ENCODE data around the gene KLHDC8A.
A peak's percentile ranks its signal among the peaks of the same experiment; 100 is the strongest.

KLHDC8A gene

GRCh38 chr1:205304695-205305070 lies 52.0 kb downstream of the KLHDC8A start:
- TF ChIP-seq CTCF (IDR thresholded peaks at IDR 0.05; ENCODE audit: low read depth, low read length) (no peak), EZH2phosphoT487 (IDR thresholded peaks at IDR 0.05; ENCODE audit: low read depth) (no peak)
- H3K27me3 ChIP-seq (ENCODE audit: low read depth, low read length), result no peaks in the 10 kb centered on the region

GRCh38 chr1:205304046-205304694 lies 52.6 kb downstream of the KLHDC8A start:
- H3K79me2 ChIP-seq (ENCODE audit: low read length), result no peaks in the 10 kb centered on the region; the same call in 1 of the 2 replicates
- H3K27me3 ChIP-seq (ENCODE audit: low read depth, low read length), result no peaks in the 10 kb centered on the region
- H3K4me3 ChIP-seq (ENCODE audit: low read length), result no peak overlapping the region
- no peak overlapping the region for H3K4me2 ChIP-seq (ENCODE audit: low read length)
- no peak overlapping the region for H2AFZ ChIP-seq (ENCODE audit: low read depth, low read length)
- no peak overlapping the region for H3K9ac ChIP-seq (ENCODE audit: low read length)
- H3K4me1 ChIP-seq (ENCODE audit: low read length), result peaks cover 29% of the 10 kb centered on the region
- peaks cover 35% of the 10 kb centered on the region; the same call in 1 of the 2 replicates for H4K20me1 ChIP-seq (ENCODE audit: insufficient read depth, low read length)
- peaks cover 68% of the 10 kb centered on the region for H3K36me3 ChIP-seq (replicated peaks; ENCODE audit: low read depth, low read length)
- no peak for TF ChIP-seq CTCF (IDR thresholded peaks at IDR 0.05; ENCODE audit: low read depth, low read length)
- TF ChIP-seq EZH2phosphoT487 (IDR thresholded peaks at IDR 0.05; ENCODE audit: low read depth), result no peak
- H3K27ac ChIP-seq (ENCODE audit: low read length), result no peak overlapping the region
- no peaks in the 10 kb centered on the region for H3K9me3 ChIP-seq (ENCODE audit: insufficient read depth, low read length)

More at GRCh38 chr1:205304695-205305070, 52.0 kb downstream of the KLHDC8A start:
- Histone ChIP-seq H3K79me2 (ENCODE audit: low read length) (peaks cover 3% of the 10 kb centered on the region), H3K36me3 (replicated peaks; ENCODE audit: low read depth, low read length) (peaks cover 72% of the 10 kb centered on the region), H3K9me3 (ENCODE audit: insufficient read depth, low read length) (no peaks in the 10 kb centered on the region), H3K4me1 (ENCODE audit: low read length) (peaks cover 28% of the 10 kb centered on the region), H4K20me1 (ENCODE audit: insufficient read depth, low read length) (peaks cover 38% of the 10 kb centered on the region; the same call in 1 of the 2 replicates), H3K27ac (ENCODE audit: low read length) (no peak overlapping the region), H3K4me2 (ENCODE audit: low read length) (no peak overlapping the region), H3K9ac (ENCODE audit: low read length) (no peak overlapping the region), H3K4me3 (ENCODE audit: low read length) (no peak overlapping the region), H2AFZ (ENCODE audit: low read depth, low read length) (no peak overlapping the region)

- no peaks in the 10 kb centered on the region; the same call in 1 of the 2 replicates for H3K79me2 ChIP-seq (ENCODE audit: low read length)
- H4K20me1 ChIP-seq (ENCODE audit: insufficient read depth, low read length), result peaks cover 27% of the 10 kb centered on the region; the same call in 1 of the 2 replicates
- no peak overlapping the region for H3K27ac ChIP-seq (ENCODE audit: low read length)
- H3K27me3 ChIP-seq (ENCODE audit: low read depth, low read length), result no peaks in the 10 kb centered on the region
- TF ChIP-seq EZH2phosphoT487 (IDR thresholded peaks at IDR 0.05; ENCODE audit: low read depth) (no peak), CTCF (IDR thresholded peaks at IDR 0.05; ENCODE audit: low read depth, low read length) (no peak)
- H3K9ac ChIP-seq (ENCODE audit: low read length), result no peak overlapping the region
- peaks cover 36% of the 10 kb centered on the region for H3K4me1 ChIP-seq (ENCODE audit: low read length)
- no peak overlapping the region for H3K4me3 ChIP-seq (ENCODE audit: low read length)
- H3K4me2 ChIP-seq (ENCODE audit: low read length), result no peak overlapping the region
- H3K36me3 ChIP-seq (replicated peaks; ENCODE audit: low read depth, low read length), result peaks cover 60% of the 10 kb centered on the region
- no peak overlapping the region for H2AFZ ChIP-seq (ENCODE audit: low read depth, low read length)
- H3K9me3 ChIP-seq (ENCODE audit: insufficient read depth, low read length), result no peaks in the 10 kb centered on the region
These were observed 53.4 kb downstream of the KLHDC8A start for GRCh38 chr1:205303247-205303888.

GRCh38 chr1:205301842-205302588 lies 54.7 kb downstream of the KLHDC8A start:
- H3K4me3 ChIP-seq (ENCODE audit: low read length), result no peak overlapping the region
- H3K4me1 ChIP-seq (ENCODE audit: low read length), result peaks cover 43% of the 10 kb centered on the region
- H3K36me3 ChIP-seq (replicated peaks; ENCODE audit: low read depth, low read length), result peaks cover 46% of the 10 kb centered on the region

More at GRCh38 chr1:205301842-205302588, 54.7 kb downstream of the KLHDC8A start:
- no peaks in the 10 kb centered on the region for H3K9me3 ChIP-seq (ENCODE audit: insufficient read depth, low read length)
- no peak overlapping the region for H2AFZ ChIP-seq (ENCODE audit: low read depth, low read length)
- H3K4me2 ChIP-seq (ENCODE audit: low read length), result peak overlapping the region; percentile 43
- H3K79me2 ChIP-seq (ENCODE audit: low read length), result no peaks in the 10 kb centered on the region
- TF ChIP-seq EZH2phosphoT487 (IDR thresholded peaks at IDR 0.05; ENCODE audit: low read depth) (no peak), CTCF (IDR thresholded peaks at IDR 0.05; ENCODE audit: low read depth, low read length) (no peak)
- no peaks in the 10 kb centered on the region for H3K27me3 ChIP-seq (ENCODE audit: low read depth, low read length)
- H3K27ac ChIP-seq (ENCODE audit: low read length), result 0 out of 2 replicates have a peak overlapping the region, but pooled peaks have one; percentile 54
- peaks cover 14% of the 10 kb centered on the region; the same call in 1 of the 2 replicates for H4K20me1 ChIP-seq (ENCODE audit: insufficient read depth, low read length)
- H3K9ac ChIP-seq (ENCODE audit: low read length), result peak overlapping the region; percentile 11; the same call in 1 of the 2 replicates
